NOMO-1 treated with DMSO at 0.1 percent for 48 hours (cell line): ENCODE data around the gene NCAPG2.
"Not testable (repeated sequence)": the region's sequence is repeated elsewhere in the genome, so short reads cannot be mapped to it uniquely, and the experiment has no call there.

Experiments
- DNase-seq: peaks from one replicate; lab custom pipeline; 2025; ENCODE audit not compliant: unreplicated experiment; lab: John Stamatoyannopoulos, UW

Gene NCAPG2

DNA sequence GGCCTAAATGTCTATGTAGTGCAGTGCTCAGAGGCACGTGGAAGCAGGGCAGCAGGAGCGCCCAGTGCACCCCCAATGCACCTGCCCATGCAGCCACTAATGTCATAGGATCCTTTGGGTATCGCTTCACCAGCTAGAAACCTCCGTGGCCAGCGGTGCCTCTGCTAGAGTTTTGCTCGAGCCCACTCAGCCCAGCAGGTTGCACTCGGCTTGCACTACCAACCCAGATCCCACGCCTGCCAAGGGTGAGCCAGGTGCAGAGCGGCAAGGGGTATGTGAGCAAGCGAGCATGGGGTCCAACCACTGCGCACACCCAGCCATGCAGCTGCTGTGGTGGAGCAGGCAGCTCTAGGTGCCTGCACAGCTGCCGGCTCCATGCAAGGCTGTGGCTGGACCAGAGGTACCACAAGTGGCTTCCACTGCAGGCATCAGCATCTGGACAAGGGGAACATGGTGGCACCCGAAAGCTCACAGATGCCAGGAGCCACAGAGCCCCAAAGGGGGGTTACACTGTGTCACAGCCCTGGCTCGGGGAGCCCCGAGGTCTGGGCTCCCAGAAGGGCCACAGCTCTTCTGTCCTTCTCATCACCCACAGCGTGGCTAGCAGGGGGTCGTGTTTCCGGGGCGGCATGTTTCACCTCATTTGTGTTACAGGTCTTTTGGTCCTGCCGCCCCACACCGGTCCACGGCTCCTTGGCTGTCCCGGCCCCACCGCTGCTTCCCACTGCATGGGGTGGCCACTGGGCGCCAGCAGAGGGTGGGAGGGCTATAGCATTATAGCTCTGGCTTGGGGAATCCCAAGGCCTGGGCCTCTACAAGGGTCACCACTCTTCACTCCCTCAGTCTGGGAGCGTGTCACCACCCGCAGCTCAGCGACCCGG, 2.3 kb upstream of the NCAPG2 start:
- no peak for DNase-seq

DNA sequence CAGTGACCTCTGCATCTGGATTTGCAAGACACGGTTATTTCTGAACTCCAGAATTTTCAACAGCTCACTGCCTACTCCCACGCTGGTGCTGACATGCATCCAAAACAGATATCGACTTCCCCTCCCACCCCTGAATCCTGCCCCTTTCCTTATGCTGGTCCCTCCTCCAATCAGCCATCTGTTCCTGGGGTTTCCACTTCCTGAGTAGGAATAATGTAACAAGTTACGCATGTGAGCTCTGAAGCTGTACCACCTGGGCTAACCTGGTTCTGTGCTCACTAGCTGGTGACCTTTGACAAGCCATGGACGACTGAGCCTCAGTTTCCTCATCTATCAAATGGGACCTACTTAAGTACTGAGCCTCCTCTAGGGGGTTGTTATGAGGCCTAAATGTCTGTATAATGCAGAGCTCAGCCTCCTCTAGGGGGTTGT, 1.7 kb upstream of the NCAPG2 start:
- no peak for DNase-seq

DNA sequence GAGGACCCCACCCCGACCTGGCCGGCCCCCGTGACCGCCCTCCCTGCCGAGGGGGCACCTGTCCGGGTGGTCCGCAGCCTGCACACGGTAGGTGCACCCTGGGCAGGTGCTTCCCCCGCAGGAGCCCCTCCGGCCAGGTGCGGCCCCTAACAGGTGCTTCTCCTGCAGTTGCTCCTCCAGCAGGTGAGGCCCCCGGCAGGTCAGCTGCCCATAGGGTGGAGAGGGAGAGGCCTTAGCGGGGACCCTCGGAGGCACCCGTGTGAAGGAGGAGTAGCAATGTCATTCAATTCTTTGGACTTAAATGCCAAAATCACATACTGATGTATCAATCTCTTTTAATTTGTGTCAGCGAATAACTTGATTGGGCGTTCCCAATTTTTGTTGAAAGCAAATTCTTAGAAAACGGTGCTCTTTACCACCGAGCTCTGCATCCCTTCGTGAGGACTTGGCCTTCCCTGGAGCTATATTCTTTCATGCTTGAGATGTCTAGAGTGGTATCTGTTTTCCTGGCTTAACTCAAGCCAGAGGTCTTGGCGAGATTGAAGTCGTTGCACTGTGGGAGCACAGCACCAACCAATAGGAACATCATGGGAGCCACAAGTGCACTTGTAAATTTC, 738 bp upstream of the NCAPG2 start:
- DNase-seq, result no peak

- DNase-seq, result not testable (repeated sequence)
These were observed 703 bp downstream of the NCAPG2 start for GRCh38 chr7:158703679-158704523.

GRCh38 chr7:158702944-158703343, 1.7 kb downstream of the NCAPG2 start:
- peak; percentile 3 for DNase-seq

DNA sequence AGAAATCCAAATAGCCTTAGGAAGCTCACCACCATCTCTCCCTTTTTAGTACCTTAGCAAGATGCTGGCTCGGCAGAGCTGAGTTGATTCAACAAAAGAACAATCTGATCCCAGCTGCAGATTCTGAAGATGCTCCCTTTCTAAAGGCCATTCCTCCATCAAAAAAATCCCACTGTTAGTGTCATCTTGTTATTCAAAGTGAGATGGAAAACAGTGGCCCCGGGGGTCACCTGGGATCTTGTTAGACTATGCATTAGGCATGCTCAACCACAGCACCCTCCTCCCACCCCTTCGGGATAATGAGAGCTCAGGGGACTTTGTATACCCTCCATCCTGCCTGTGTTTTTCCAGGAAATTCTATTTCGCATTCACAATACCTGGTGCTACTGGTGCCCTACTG, 2.4 kb downstream of the NCAPG2 start:
- DNase-seq, result no peak

GRCh38 chr7:158700008-158700407, 4.6 kb downstream of the NCAPG2 start:
- no peak for DNase-seq

DNA sequence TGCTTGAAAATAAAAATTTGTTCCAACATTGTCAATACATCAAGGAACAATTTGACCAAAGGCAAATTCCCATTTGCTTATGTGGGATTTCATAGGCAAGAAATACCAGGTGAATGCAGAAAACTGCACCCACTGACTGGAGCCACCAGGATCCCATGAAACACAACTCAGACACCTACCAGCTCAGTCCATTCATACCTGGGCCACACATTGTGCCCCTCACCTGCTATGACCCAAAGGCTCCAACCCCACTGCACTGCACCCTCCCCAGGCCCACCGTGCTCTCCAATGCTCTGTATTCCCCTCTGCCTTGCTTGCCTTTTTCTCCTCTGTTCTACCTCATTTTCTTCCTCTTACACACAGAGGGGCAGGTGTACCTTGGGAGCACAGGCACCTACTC, 5.3 kb downstream of the NCAPG2 start:
- DNase-seq, result no peak

DNA sequence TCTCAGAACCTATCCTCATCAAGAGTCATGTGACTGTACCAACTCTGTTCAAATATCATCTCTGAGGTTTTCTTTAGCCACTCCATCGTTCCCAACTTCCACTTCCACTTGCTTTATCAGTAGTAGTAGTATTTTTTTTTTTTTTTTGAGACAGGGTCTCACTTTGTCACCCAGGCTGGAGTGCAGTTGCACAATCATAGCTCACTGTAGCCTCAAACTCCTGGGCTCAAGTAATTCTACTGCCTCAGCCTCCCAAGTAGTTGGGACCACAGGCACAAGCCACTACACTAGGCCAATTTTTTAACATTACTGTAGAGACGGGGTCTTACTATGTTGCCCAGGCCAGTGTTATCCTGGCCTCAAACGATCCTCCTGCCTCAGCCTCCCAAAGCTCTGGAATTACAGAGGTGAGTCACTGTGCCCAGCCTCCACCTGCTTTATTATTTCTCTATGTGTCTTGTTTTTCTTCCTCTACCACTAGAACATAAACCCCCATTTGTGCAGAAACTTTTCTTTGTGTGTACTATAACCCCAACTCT, 5.9 kb downstream of the NCAPG2 start:
- no peak for DNase-seq

DNA sequence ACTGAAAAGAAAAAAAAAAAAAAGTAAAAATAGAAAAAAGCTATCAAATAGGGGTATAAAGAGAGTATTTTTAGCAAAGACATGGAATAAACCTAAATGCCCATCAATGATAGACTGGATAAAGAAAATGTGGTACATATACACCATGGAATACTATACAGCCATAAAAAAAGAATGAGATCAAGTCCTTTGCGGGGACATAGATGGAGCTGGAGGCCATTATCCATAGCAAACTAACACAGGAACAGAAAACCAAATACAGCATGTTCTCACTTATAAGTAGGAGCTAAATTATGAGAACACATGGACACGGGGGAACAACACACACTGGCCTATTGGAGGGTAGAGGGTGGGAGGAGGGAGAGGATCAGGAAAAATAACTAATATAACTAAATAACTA, 7.0 kb downstream of the NCAPG2 start:
- not testable (repeated sequence) for DNase-seq

DNA sequence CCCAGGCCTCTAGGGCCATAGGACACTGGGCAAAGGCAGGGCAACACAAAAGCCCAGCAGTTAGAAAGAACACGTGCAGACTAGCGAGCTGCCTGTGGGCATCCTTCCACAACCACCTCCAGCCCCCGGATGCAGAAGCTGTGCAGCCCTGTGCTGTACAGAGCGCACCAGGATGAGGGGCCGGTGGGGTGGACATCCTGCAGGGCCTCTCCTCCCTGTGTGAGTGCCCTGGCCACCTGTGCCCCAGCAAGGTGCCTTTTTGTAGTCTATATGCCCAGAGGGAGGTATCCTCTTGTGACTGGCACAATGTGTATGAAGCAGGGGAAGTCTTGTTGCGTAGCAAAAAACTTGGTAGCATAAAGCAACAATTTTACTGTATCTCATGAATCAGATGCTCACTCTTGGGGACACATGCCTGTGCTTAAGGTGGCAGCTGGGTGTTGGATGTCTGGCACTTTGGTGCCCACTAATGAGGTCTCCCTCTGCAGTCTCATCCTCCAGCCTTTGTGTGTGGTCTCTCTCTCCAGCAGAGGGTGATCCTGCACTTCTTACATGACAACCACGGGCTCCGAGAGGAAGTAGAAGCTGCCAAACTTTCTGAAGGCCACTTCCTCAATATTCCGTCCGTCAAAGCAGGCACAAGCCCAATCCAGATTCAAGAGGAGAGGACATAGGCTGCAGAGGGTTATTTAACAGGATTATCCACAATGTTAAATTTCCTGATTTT, 8.7 kb downstream of the NCAPG2 start:
- peak; percentile 83 for DNase-seq

- DNase-seq, result no peak
These were observed 9.5 kb downstream of the NCAPG2 start for GRCh38 chr7:158695056-158695455.

DNA sequence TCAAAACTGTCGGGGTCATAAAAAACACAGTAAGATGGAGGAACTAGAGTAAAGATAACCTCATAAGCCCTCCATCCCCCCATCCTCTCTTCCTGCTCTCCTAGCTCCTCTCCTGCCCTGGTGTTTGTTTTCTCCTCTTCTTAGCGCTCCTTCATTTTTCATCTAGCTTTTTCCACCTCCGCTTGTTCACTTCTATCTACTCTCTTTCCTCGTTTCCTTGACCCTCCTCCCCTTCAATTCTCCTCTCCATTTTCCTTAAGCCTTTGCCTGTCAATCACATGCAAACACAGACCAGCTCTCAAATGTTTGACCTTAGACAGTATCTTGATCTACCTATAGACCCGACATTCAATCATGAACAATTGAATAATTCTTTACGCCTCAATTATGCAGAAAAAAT, 10.0 kb downstream of the NCAPG2 start:
- DNase-seq, result no peak

- no peak for DNase-seq
These were observed 15.1 kb downstream of the NCAPG2 start for GRCh38 chr7:158689488-158689887.

DNA sequence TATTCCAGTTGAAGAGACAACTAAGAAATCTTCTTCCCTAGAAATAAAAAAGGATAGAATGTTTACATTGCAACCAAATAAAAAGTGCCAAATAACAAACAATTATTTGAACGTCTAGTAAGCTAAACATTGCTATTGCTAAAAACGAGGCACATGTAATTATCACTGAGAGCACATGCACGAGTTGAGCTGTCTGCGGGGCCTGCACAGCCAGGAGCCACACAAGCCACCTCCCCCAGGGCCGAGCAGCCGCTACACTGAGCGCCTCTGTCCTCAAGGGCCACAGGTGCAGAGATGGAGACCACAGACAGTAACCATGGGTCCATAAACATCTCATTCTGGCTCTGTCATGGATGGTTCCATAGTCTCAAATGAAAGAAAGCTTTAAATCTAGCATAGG, 17.2 kb downstream of the NCAPG2 start:
- no peak for DNase-seq

GRCh38 chr7:158685693-158686092, 18.9 kb downstream of the NCAPG2 start:
- DNase-seq, result no peak

DNA sequence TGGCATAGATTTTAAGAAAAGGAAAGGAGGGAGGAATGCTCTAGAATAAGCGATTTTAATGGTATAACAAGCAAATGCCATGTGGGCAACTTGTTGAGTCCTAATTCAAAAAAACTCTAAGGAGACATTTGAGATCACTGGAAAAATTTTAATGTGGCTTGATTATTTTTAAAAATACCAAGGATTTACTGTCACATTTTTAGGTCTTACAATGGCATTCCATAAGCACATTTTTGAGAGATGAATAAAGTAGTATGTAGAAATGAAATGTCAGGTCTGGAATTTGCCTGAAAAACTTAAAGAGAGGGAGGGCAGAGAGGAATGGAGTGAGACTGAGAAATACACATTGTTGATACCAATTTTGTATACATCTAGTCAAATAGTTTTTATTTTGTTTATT, 20.3 kb downstream of the NCAPG2 start:
- DNase-seq, result no peak

- DNase-seq, result no peak
These were observed 21.1 kb downstream of the NCAPG2 start for GRCh38 chr7:158683541-158683940.

GRCh38 chr7:158682456-158682855, 22.1 kb downstream of the NCAPG2 start:
- DNase-seq, result no peak

DNA sequence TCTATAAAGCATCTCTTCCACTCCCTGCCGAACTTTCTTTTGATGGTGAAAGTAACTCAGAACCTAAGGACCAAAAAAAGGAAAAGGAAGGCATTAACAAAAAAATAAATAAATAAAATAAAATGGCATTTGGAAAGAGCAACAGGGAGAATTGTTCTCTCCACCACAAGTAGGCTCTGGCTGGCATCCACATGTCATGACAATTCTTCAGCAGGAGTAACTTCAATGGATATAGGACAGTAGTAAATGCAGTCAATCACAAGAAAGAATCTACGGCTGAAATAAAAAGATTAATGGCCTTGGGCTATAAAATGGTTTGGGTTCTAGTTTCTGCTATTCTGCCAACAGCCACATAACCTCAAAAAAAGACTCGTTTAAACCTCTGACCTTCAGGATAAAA, 23.9 kb downstream of the NCAPG2 start:
- DNase-seq, result no peak

GRCh38 chr7:158676906-158677305, 27.7 kb downstream of the NCAPG2 start:
- DNase-seq, result no peak
